ENCODE results near the gene TMEM213.

TMEM213 gene

GRCh38 chr7:138837627-138838026, 39.8 kb downstream of the TMEM213 start:
- TF ChIP-seq USF1 (IDR thresholded peaks at IDR 0.05) (no peak), EGR1 (IDR thresholded peaks at IDR 0.05) (no peak), ZBTB7A (IDR thresholded peaks at IDR 0.05; ENCODE audit: low read depth) (no peak), FOXM1 (IDR thresholded peaks at IDR 0.05; ENCODE audit: borderline replicate concordance, low read depth) (no peak), YY1 (IDR thresholded peaks at IDR 0.05; ENCODE audit: low read depth) (no peak)

- TF ChIP-seq RAD21 (IDR thresholded peaks at IDR 0.05; ENCODE audit: low read depth), result no peak
- TF ChIP-seq CEBPB (IDR thresholded peaks at IDR 0.05), result no peak
- no peak for TF ChIP-seq FOXM1 (IDR thresholded peaks at IDR 0.05; ENCODE audit: borderline replicate concordance, low read depth)
- TF ChIP-seq MAX (IDR thresholded peaks at IDR 0.05), result no peak
- no peak for TF ChIP-seq TAF1 (IDR thresholded peaks at IDR 0.05; ENCODE audit: low read depth)
- TF ChIP-seq CREB1 (IDR thresholded peaks at IDR 0.05; ENCODE audit: low read depth), result no peak
- no peak for TF ChIP-seq EP300 (IDR thresholded peaks at IDR 0.05; ENCODE audit: borderline replicate concordance)
- TF ChIP-seq TCF12 (IDR thresholded peaks at IDR 0.05; ENCODE audit: low read depth), result no peak
- no peak for TF ChIP-seq YY1 (IDR thresholded peaks at IDR 0.05; ENCODE audit: low read depth)
- no peak for TF ChIP-seq NFIC (IDR thresholded peaks at IDR 0.05)
- no peak for TF ChIP-seq EGR1 (IDR thresholded peaks at IDR 0.05)
- no peak for TF ChIP-seq REST (IDR thresholded peaks at IDR 0.05; ENCODE audit: low read depth)
- no peak for TF ChIP-seq TEAD4 (IDR thresholded peaks at IDR 0.05)
- TF ChIP-seq USF1 (IDR thresholded peaks at IDR 0.05), result no peak
- no peak for TF ChIP-seq ZBTB7A (IDR thresholded peaks at IDR 0.05; ENCODE audit: low read depth)
Observed at GRCh38 chr7:138838166-138838565, 40.4 kb downstream of the TMEM213 start.

- TF ChIP-seq EP300 (IDR thresholded peaks at IDR 0.05; ENCODE audit: borderline replicate concordance), result no peak
- TF ChIP-seq TAF1 (IDR thresholded peaks at IDR 0.05; ENCODE audit: low read depth), result no peak
- no peak for TF ChIP-seq REST (IDR thresholded peaks at IDR 0.05; ENCODE audit: low read depth)
- TF ChIP-seq RAD21 (IDR thresholded peaks at IDR 0.05; ENCODE audit: low read depth), result no peak
- no peak for TF ChIP-seq FOXM1 (IDR thresholded peaks at IDR 0.05; ENCODE audit: borderline replicate concordance, low read depth)
- TF ChIP-seq NFIC (IDR thresholded peaks at IDR 0.05), result no peak
- TF ChIP-seq EGR1 (IDR thresholded peaks at IDR 0.05), result no peak
- TF ChIP-seq CREB1 (IDR thresholded peaks at IDR 0.05; ENCODE audit: low read depth), result no peak
Observed at GRCh38 chr7:138842111-138842510, 44.3 kb downstream of the TMEM213 start.

GRCh38 chr7:138843632-138844580, 46.1 kb downstream of the TMEM213 start:
- TF ChIP-seq NFIC (IDR thresholded peaks at IDR 0.05), result no peak

GRCh38 chr7:138845711-138846110, 47.9 kb downstream of the TMEM213 start:
- TF ChIP-seq EGR1 (IDR thresholded peaks at IDR 0.05) (no peak), RAD21 (IDR thresholded peaks at IDR 0.05; ENCODE audit: low read depth) (no peak), EP300 (IDR thresholded peaks at IDR 0.05; ENCODE audit: borderline replicate concordance) (no peak), ZBTB7A (IDR thresholded peaks at IDR 0.05; ENCODE audit: low read depth) (no peak)

GRCh38 chr7:138848056-138848980, 50.5 kb downstream of the TMEM213 start:
- TF ChIP-seq TEAD4 (IDR thresholded peaks at IDR 0.05), result no peak
- TF ChIP-seq EGR1 (IDR thresholded peaks at IDR 0.05), result no peak
- no peak for TF ChIP-seq ZBTB7A (IDR thresholded peaks at IDR 0.05; ENCODE audit: low read depth)
- TF ChIP-seq USF1 (IDR thresholded peaks at IDR 0.05), result no peak
- TF ChIP-seq REST (IDR thresholded peaks at IDR 0.05; ENCODE audit: low read depth), result no peak
- TF ChIP-seq FOXM1 (IDR thresholded peaks at IDR 0.05; ENCODE audit: borderline replicate concordance, low read depth), result no peak
